Measurements from ENCODE around the gene DTX3.

DNA sequence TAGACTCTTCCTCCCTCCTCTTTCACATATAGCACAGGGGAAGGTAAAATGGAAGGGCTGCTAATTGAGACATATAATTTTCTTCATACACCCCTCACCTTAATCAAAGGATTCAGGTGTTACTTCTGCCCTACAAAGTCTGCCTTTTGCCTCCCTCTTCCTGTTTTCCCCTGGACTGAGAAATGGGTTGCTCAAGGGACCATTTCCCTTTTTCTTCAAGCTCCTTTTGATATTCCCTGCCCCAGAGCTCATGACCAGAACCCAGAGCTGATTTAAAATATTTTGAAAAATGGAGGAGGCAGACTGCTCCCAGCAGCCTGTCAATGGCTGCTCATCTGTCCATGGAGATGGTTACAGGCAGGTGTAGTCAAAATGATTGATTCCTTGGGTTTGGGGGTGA lies 19.9 kb upstream of the DTX3 start:
- TF ChIP-seq POLR2A (IDR thresholded peaks at IDR 0.05), result no peak
- TF ChIP-seq, protein P1, sequence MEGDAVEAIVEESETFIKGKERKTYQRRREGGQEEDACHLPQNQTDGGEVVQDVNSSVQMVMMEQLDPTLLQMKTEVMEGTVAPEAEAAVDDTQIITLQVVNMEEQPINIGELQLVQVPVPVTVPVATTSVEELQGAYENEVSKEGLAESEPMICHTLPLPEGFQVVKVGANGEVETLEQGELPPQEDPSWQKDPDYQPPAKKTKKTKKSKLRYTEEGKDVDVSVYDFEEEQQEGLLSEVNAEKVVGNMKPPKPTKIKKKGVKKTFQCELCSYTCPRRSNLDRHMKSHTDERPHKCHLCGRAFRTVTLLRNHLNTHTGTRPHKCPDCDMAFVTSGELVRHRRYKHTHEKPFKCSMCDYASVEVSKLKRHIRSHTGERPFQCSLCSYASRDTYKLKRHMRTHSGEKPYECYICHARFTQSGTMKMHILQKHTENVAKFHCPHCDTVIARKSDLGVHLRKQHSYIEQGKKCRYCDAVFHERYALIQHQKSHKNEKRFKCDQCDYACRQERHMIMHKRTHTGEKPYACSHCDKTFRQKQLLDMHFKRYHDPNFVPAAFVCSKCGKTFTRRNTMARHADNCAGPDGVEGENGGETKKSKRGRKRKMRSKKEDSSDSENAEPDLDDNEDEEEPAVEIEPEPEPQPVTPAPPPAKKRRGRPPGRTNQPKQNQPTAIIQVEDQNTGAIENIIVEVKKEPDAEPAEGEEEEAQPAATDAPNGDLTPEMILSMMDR (IDR thresholded peaks at IDR 0.05), result no peak

All from vagina (tissue), 2 donors.